H1 (cell line): ENCODE results near the gene AGPAT2. TPM values are rescaled to one million over a fixed set of nuclear protein-coding genes. Genes with fewer than 3 reads are reported as not detected.

Source experiments
- CTCF ChIA-PET: fragments of 300-600 bp; sonication (Branson Sonifier 250); formaldehyde crosslinking; loops from one replicate; lab custom pipeline; 2021; ENCODE audit not compliant: partially characterized antibody; lab: Charles Lee
- POLR2A ChIA-PET: fragments of 300-600 bp; sonication (Branson Sonifier 250); formaldehyde crosslinking; loops from one replicate; lab custom pipeline; 2021; ENCODE audit warnings: inconsistent platforms; ENCODE audit not compliant: partially characterized antibody; lab: Charles Lee
- DNase-seq, 2 experiments: peaks; one replicate each; pipeline versions ENCODE4 v3.0.0 to v3.0.0-alpha.2; 2010 to 2022; ENCODE audit warnings: low spot score in 2 of 2, low read depth in 1 of 2, mixed read lengths in 1 of 2
- FAIRE-seq: peaks from 2 replicates; lab custom pipeline; 2011; peaks lifted over from hg19 to GRCh38; lab: Jason Lieb, UNC
- H2AFZ ChIP-seq: 2 replicates; pipeline ENCODE4 v1.8.1; 2012; ENCODE audit warnings: low read length, inconsistent platforms
- H2AK5ac ChIP-seq: 2 replicates; pipeline ENCODE4 v1.6.1; 2013; ENCODE audit warnings: low read depth, low read length
- H2BK120ac ChIP-seq: replicated peaks from 2 replicates; pipeline ENCODE3; 2013; ENCODE audit warnings: low read depth, low read length, inconsistent platforms
- H2BK12ac ChIP-seq: 2 replicates; pipeline ENCODE4 v1.6.1; 2013; ENCODE audit warnings: low read depth, low read length
- H2BK15ac ChIP-seq: 2 replicates; pipeline ENCODE4 v1.6.1; 2013; ENCODE audit warnings: low read length
- H2BK20ac ChIP-seq: 2 replicates; pipeline ENCODE4 v1.6.1; 2013; ENCODE audit warnings: low read length
- H2BK5ac ChIP-seq: 2 replicates; pipeline ENCODE4 v1.6.1; 2013; ENCODE audit warnings: low read depth, low read length
- H3K14ac ChIP-seq: 2 replicates; pipeline ENCODE4 v1.6.1; 2013; ENCODE audit warnings: inconsistent platforms; ENCODE audit not compliant: insufficient read length
- H3K18ac ChIP-seq: 2 replicates; pipeline ENCODE4 v1.6.1; 2013; ENCODE audit warnings: low read length; ENCODE audit errors: extremely low read depth
- H3K23ac ChIP-seq: 2 replicates; pipeline ENCODE4 v1.6.1; 2013; ENCODE audit warnings: inconsistent platforms; ENCODE audit not compliant: insufficient read length
- H3K23me2 ChIP-seq: 2 replicates; pipeline ENCODE4 v1.6.1; 2013; ENCODE audit warnings: low read depth, low read length
- H3K27ac ChIP-seq: 2 replicates; pipeline ENCODE4 v1.6.1; 2011; ENCODE audit warnings: low read depth, low read length, inconsistent platforms
- H3K27me3 ChIP-seq, 4 experiments: replicated peaks in 1 of 4; 1 replicate in 1 of 4; 2 replicates in 3 of 4; pipeline versions ENCODE4 v1.6.1 to v1.8.1; 2011 to 2013; ENCODE audit warnings: low read length in 3 of 4, mild to moderate bottlenecking in 3 of 4, inconsistent platforms in 2 of 4, mixed read lengths in 2 of 4, moderate library complexity in 1 of 4; ENCODE audit not compliant: control insufficient read depth in 3 of 4, insufficient read depth in 3 of 4; ENCODE audit errors: extremely low read depth in 1 of 4
- H3K36me3 ChIP-seq, 4 experiments: 2 replicates each; pipeline versions ENCODE4 v1.6.1 to v1.8.1; 2011 to 2013; ENCODE audit warnings: mild to moderate bottlenecking in 4 of 4, low read length in 3 of 4, moderate library complexity in 2 of 4, control low read depth in 1 of 4, inconsistent platforms in 1 of 4; ENCODE audit not compliant: insufficient read depth in 4 of 4, control insufficient read depth in 2 of 4
- H3K4ac ChIP-seq: replicated peaks from 2 replicates; pipeline ENCODE3; 2013; ENCODE audit warnings: low read length, low read depth, mixed read lengths, inconsistent platforms; ENCODE audit not compliant: insufficient read length
- H3K4me1 ChIP-seq, 4 experiments: replicated peaks in 1 of 4; 1 replicate in 1 of 4; 2 replicates in 3 of 4; pipeline versions ENCODE4 v1.6.1 to v1.8.1; 2011 to 2013; ENCODE audit warnings: low read length in 3 of 4, inconsistent platforms in 2 of 4, mixed read lengths in 1 of 4; ENCODE audit not compliant: insufficient read depth in 4 of 4, control insufficient read depth in 3 of 4
- H3K4me2 ChIP-seq, 2 experiments: 2 replicates each; pipeline versions ENCODE4 v1.6.1 to v1.8.1; 2011 to 2013; ENCODE audit warnings: low read depth in 2 of 2, low read length in 2 of 2, control low read depth in 1 of 2, inconsistent platforms in 1 of 2, mild to moderate bottlenecking in 1 of 2; ENCODE audit not compliant: insufficient read depth in 1 of 2
- H3K4me3 ChIP-seq, 4 experiments: fragments of 200-600, 300-600 bp in 1 of 4; sonication (generic), shearing (Covaris generic), sonication (Bioruptor Twin) in 1 of 4; 2 replicates each; pipeline versions ENCODE4 v1.5.1 to v1.8.1; 2011 to 2016; ENCODE audit warnings: low read length in 4 of 4, low read depth in 3 of 4, control low read depth in 2 of 4, inconsistent platforms in 2 of 4, mild to moderate bottlenecking in 2 of 4, mixed read lengths in 1 of 4, moderate library complexity in 1 of 4; ENCODE audit not compliant: insufficient read depth in 2 of 4; ENCODE audit errors: extremely low read depth in 1 of 4
- H3K56ac ChIP-seq: replicated peaks from 2 replicates; pipeline ENCODE3; 2013; ENCODE audit warnings: low read depth, mild to moderate bottlenecking, mixed read lengths, low read length, inconsistent platforms; ENCODE audit not compliant: insufficient read length
- H3K79me1 ChIP-seq: 2 replicates; pipeline ENCODE4 v1.6.1; 2013; ENCODE audit warnings: low read depth, low read length, control low read depth
- H3K79me2 ChIP-seq, 2 experiments: 2 replicates each; pipeline versions ENCODE4 v1.6.1 to v1.8.1; 2012 to 2013; ENCODE audit warnings: low read length in 2 of 2, mild to moderate bottlenecking in 2 of 2, inconsistent platforms in 1 of 2; ENCODE audit not compliant: insufficient read depth in 2 of 2, control insufficient read depth in 1 of 2
- H3K9ac ChIP-seq, 4 experiments: replicated peaks in 1 of 4; 1 replicate in 1 of 4; 2 replicates in 3 of 4; pipeline versions ENCODE4 v1.6.1 to v1.8.1; 2011 to 2013; ENCODE audit warnings: low read depth in 3 of 4, low read length in 3 of 4, control low read depth in 2 of 4, mild to moderate bottlenecking in 2 of 4, moderate library complexity in 2 of 4, inconsistent platforms in 1 of 4; ENCODE audit errors: extremely low read depth in 1 of 4
- H3K9me3 ChIP-seq, 2 experiments: 2 replicates each; pipeline versions ENCODE4 v1.6.1 to v1.8.1; 2012 to 2013; ENCODE audit warnings: mild to moderate bottlenecking in 2 of 2, moderate library complexity in 2 of 2, control low read depth in 1 of 2, inconsistent platforms in 1 of 2, low read depth in 1 of 2, low read length in 1 of 2, mixed read lengths in 1 of 2; ENCODE audit not compliant: insufficient read depth in 2 of 2
- H4K20me1 ChIP-seq, 2 experiments: replicated peaks in 1 of 2; 2 replicates each; pipeline versions ENCODE3 to v1.8.1; 2011 to 2013; ENCODE audit warnings: inconsistent platforms in 2 of 2, low read length in 2 of 2, mild to moderate bottlenecking in 1 of 2; ENCODE audit not compliant: insufficient read depth in 2 of 2, control insufficient read depth in 1 of 2
- H4K5ac ChIP-seq: 2 replicates; pipeline ENCODE4 v1.6.1; 2013; ENCODE audit warnings: low read length, low read depth, mixed read lengths, inconsistent platforms; ENCODE audit not compliant: insufficient read length
- H4K8ac ChIP-seq: 2 replicates; pipeline ENCODE4 v1.8.0; 2013; ENCODE audit warnings: mild to moderate bottlenecking, moderate library complexity, low read length, inconsistent platforms; ENCODE audit not compliant: insufficient read depth; ENCODE audit errors: extremely low read depth
- H4K91ac ChIP-seq: replicated peaks from 2 replicates; pipeline ENCODE3; 2013; ENCODE audit warnings: low read length, mixed read lengths, inconsistent platforms; ENCODE audit not compliant: insufficient read length
- SAP30 ChIP-seq: fragments of 300-600 bp; sonication (generic); IDR thresholded peaks from 2 replicates; pipeline ENCODE4 v1.7.1; 2012; ENCODE audit warnings: low read length, moderate library complexity, mild to moderate bottlenecking, inconsistent platforms; ENCODE audit not compliant: insufficient read depth, insufficient replicate concordance
- SIX5 ChIP-seq: IDR thresholded peaks from 2 replicates; pipeline ENCODE4 v1.6.1; 2011; ENCODE audit warnings: mild to moderate bottlenecking, low read depth, low read length
- SP2 ChIP-seq: IDR thresholded peaks from 2 replicates; pipeline ENCODE4 v1.6.1; 2012; ENCODE audit warnings: mild to moderate bottlenecking, low read length, inconsistent platforms
- SRF ChIP-seq: IDR thresholded peaks from 2 replicates; pipeline ENCODE4 v1.6.1; 2011; ENCODE audit warnings: mild to moderate bottlenecking, low read depth, low read length, moderate library complexity
- WGBS, 2 experiments: shearing (Covaris generic) in 1 of 2; methylation state at CpG; one replicate each; pipeline versions ENCODE4 v1.1.6 to v1.1.7; 2013 to 2015; ENCODE audit warnings: low lambda C conversion rate in 2 of 2, mixed read lengths in 2 of 2, inconsistent platforms in 1 of 2, low coverage in 1 of 2, missing lambda C conversion rate in 1 of 2; ENCODE audit not compliant: insufficient replicate concordance in 2 of 2, insufficient coverage in 1 of 2, insufficient read length in 1 of 2; ENCODE audit errors: extremely low coverage in 1 of 2, missing lambda C conversion rate in 1 of 2; 5-methylcytosine and 5-hydroxymethylcytosine counted together
- polyA plus RNA-seq, 7 experiments: library from polyadenylated mRNA; depleted of rRNA in 3 of 7; stranded (reverse) in 5 of 7; unstranded in 2 of 7; fragments of >200 nt in 5 of 7; fragments of 200-250 nt in 2 of 7; gene quantifications; 1 replicate in 5 of 7; 2 replicates in 1 of 7; 4 replicates in 1 of 7; pipeline versions ENCODE4 v1.2.1 to v1.2.3, GENCODE V29; 2011 to 2013; ENCODE audit warnings: missing spikeins in 2 of 7, mixed read lengths in 2 of 7
- total RNA-seq: library from RNA; stranded (reverse); fragmentation: NEBNext Ultra II Directional; extraction: Animal tissue kit (Norgen Biotek cat#: 25700); gene quantifications from 2 replicates; pipeline ENCODE4 v1.2.1, GENCODE V29; 2021

The AGPAT2 gene
- total and polyA plus RNA-seq, 2 of the 8 experiments (the other 6 are each of a cell fraction or from before 2014, with no cell fraction given), result 31.6 to 37.6 TPM

DNA sequence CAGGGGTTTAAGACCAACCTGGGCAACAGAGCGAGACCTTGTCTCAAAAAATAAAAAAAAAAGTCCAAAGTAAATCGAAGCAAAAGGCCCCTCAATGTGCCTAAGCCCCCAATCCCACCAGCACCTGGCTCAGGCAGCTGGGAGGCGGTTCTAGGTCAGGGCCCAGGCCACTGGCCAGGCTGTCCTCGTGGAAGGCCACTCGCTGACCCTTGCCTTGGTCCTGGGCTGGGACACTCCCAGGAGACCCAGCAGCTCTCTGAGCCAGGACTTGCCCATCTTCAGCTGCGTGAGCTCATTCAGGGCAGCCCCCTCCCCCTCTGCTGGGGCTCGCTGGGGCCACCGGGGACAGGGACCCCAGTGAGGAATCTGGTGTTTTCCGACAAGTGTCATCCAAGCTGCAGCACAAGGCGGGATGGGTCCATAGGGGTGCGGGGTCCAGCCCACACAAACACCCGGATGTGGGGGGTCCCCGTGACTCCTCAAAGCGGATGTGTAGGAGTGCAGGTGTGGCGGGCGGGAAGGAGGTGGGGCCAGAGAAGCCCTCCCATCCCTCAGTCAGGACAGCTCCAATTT lies 4.0 kb downstream of the AGPAT2 start:
- Histone ChIP-seq H2BK5ac (no peak overlapping the region), H3K27me3 (peaks cover 0 to 11% (median 5%) of the 10 kb centered on the region in 4 experiments; a peak in 4 of 7 replicates), H4K8ac (no peak overlapping the region; the same call in 1 of the 2 replicates), H2BK15ac (no peak overlapping the region), H2BK120ac (no peak overlapping the region), H3K9me3 (no peaks in the 10 kb centered on the region), H3K36me3 (no peaks in the 10 kb centered on the region), H2AK5ac (no peak overlapping the region), H3K4ac (no peak overlapping the region), H3K56ac (no peak overlapping the region), H3K18ac (no peak overlapping the region), H3K27ac (no peak overlapping the region), H3K4me3 (no peak overlapping the region), H3K79me1 (peaks cover 6% of the 10 kb centered on the region), H4K5ac (no peak overlapping the region), H3K23me2 (peaks cover 13% of the 10 kb centered on the region; the same call in 1 of the 2 replicates), H4K91ac (no peak overlapping the region), H2BK12ac (no peak overlapping the region), H3K4me1 (peaks cover 0 to 22% (median 11%) of the 10 kb centered on the region in 4 experiments; a peak in 4 of 7 replicates), H3K23ac (no peak overlapping the region), H3K9ac (no peak overlapping the region), H2BK20ac (no peak overlapping the region), H2AFZ (no peak overlapping the region), H3K14ac (no peak overlapping the region), H4K20me1 (peaks cover 2 to 10% of the 10 kb centered on the region in 2 experiments), H3K79me2 (no peaks in the 10 kb centered on the region), H3K4me2 (no peak overlapping the region; a peak in 1 of 4 replicates)
- DNase-seq, result peak in 1 of 2 experiments; percentile 49
- ChIA-PET CTCF (interaction anchor here (0.5 to 12.8 kb wide), 13 partner anchors 9 to 843 kb away, joined by 3 to 125 read pairs (median 4); no protein-coding TSS in a partner anchor), POLR2A (interaction anchor here (1.3 to 3.1 kb wide), 2 partner anchors 11 to 45 kb away, joined by 3 to 15 read pairs; no protein-coding TSS in a partner anchor)
- FAIRE-seq, result no peak
- 80% methylated on average over 12 of the region's 16 CpGs; no CpG with 5 or more reads in 1 of the 2 experiments for WGBS, 2 experiments
- TF ChIP-seq SAP30 (no peak), SIX5 (no peak), SRF (no peak), SP2 (no peak)
